ES-I3 (cell line): ENCODE measurements around the gene CNIH3.

Experiments used
- H3K36me3 ChIP-seq: 2 replicates; pipeline ENCODE4 v1.6.1; 2013; ENCODE audit warnings: mild to moderate bottlenecking, low read length, control low read depth, moderate library complexity; ENCODE audit not compliant: insufficient read depth
- H3K4me1 ChIP-seq: 2 replicates; pipeline ENCODE4 v1.6.1; 2013; ENCODE audit warnings: mild to moderate bottlenecking, control low read depth, low read length; ENCODE audit not compliant: insufficient read depth
- H3K9ac ChIP-seq: 2 replicates; pipeline ENCODE4 v1.6.1; 2013; ENCODE audit warnings: low read depth, mild to moderate bottlenecking, low read length, moderate library complexity
- H3K9me3 ChIP-seq: 2 replicates; pipeline ENCODE4 v1.6.1; 2013; ENCODE audit warnings: mild to moderate bottlenecking, low read length, moderate library complexity; ENCODE audit not compliant: control insufficient read depth, insufficient read depth

The CNIH3 gene

GRCh38 chr1:224718470-224719053 is 102.4 kb downstream of the CNIH3 start:
- no peak overlapping the region for H3K9ac ChIP-seq
- no peaks in the 10 kb centered on the region for H3K4me1 ChIP-seq
- H3K9me3 ChIP-seq: no peaks in the 10 kb centered on the region
- H3K36me3 ChIP-seq: no peaks in the 10 kb centered on the region

GRCh38 chr1:224719716-224720115 is 103.6 kb downstream of the CNIH3 start:
- H3K4me1 ChIP-seq: no peaks in the 10 kb centered on the region
- H3K9ac ChIP-seq: no peak overlapping the region
- H3K9me3 ChIP-seq: no peaks in the 10 kb centered on the region
- H3K36me3 ChIP-seq: no peaks in the 10 kb centered on the region

- Histone ChIP-seq H3K9me3 (no peaks in the 10 kb centered on the region), H3K36me3 (no peaks in the 10 kb centered on the region), H3K9ac (no peak overlapping the region), H3K4me1 (no peaks in the 10 kb centered on the region)
Measured at GRCh38 chr1:224720216-224720615, 104.1 kb downstream of the CNIH3 start.

GRCh38 chr1:224721000-224721399 is 104.9 kb downstream of the CNIH3 start:
- no peaks in the 10 kb centered on the region for H3K9me3 ChIP-seq
- no peak overlapping the region for H3K9ac ChIP-seq
- no peaks in the 10 kb centered on the region for H3K4me1 ChIP-seq
- H3K36me3 ChIP-seq: no peaks in the 10 kb centered on the region

- Histone ChIP-seq H3K9ac (no peak overlapping the region), H3K4me1 (no peaks in the 10 kb centered on the region; the same call in 1 of the 2 replicates), H3K9me3 (no peaks in the 10 kb centered on the region), H3K36me3 (no peaks in the 10 kb centered on the region)
Measured at GRCh38 chr1:224722838-224723237, 106.7 kb downstream of the CNIH3 start.

- Histone ChIP-seq H3K36me3 (no peaks in the 10 kb centered on the region), H3K9me3 (no peaks in the 10 kb centered on the region), H3K4me1 (no peaks in the 10 kb centered on the region; the same call in 1 of the 2 replicates), H3K9ac (no peak overlapping the region)
Measured at GRCh38 chr1:224724566-224724965, 108.4 kb downstream of the CNIH3 start.

- Histone ChIP-seq H3K4me1 (no peaks in the 10 kb centered on the region; the same call in 1 of the 2 replicates), H3K9me3 (no peaks in the 10 kb centered on the region), H3K36me3 (no peaks in the 10 kb centered on the region), H3K9ac (no peak overlapping the region)
Measured at GRCh38 chr1:224726441-224727182, 110.5 kb downstream of the CNIH3 start.

- no peaks in the 10 kb centered on the region for H3K36me3 ChIP-seq
- peaks cover 5% of the 10 kb centered on the region for H3K4me1 ChIP-seq
- H3K9ac ChIP-seq: no peak overlapping the region
- no peaks in the 10 kb centered on the region for H3K9me3 ChIP-seq
Measured at GRCh38 chr1:224727351-224728289, 111.5 kb downstream of the CNIH3 start.

- Histone ChIP-seq H3K9ac (no peak overlapping the region), H3K36me3 (no peaks in the 10 kb centered on the region), H3K9me3 (no peaks in the 10 kb centered on the region), H3K4me1 (peaks cover 12% of the 10 kb centered on the region)
Measured at GRCh38 chr1:224730540-224730939, 114.4 kb downstream of the CNIH3 start.

- H3K4me1 ChIP-seq: peaks cover 12% of the 10 kb centered on the region
- H3K36me3 ChIP-seq: no peaks in the 10 kb centered on the region
- H3K9me3 ChIP-seq: no peaks in the 10 kb centered on the region
- no peak overlapping the region for H3K9ac ChIP-seq
Measured at GRCh38 chr1:224730965-224731364, 114.8 kb downstream of the CNIH3 start.

GRCh38 chr1:224731633-224732032 is 115.5 kb downstream of the CNIH3 start:
- H3K9ac ChIP-seq: no peak overlapping the region
- H3K9me3 ChIP-seq: no peaks in the 10 kb centered on the region
- H3K4me1 ChIP-seq: peaks cover 17% of the 10 kb centered on the region
- H3K36me3 ChIP-seq: no peaks in the 10 kb centered on the region

- peaks cover 23% of the 10 kb centered on the region for H3K4me1 ChIP-seq
- H3K9ac ChIP-seq: no peak overlapping the region
- no peaks in the 10 kb centered on the region for H3K9me3 ChIP-seq
- no peaks in the 10 kb centered on the region for H3K36me3 ChIP-seq
Measured at GRCh38 chr1:224732377-224733026, 116.4 kb downstream of the CNIH3 start.

- no peaks in the 10 kb centered on the region for H3K9me3 ChIP-seq
- no peak overlapping the region for H3K9ac ChIP-seq
- no peaks in the 10 kb centered on the region for H3K36me3 ChIP-seq
- peaks cover 30% of the 10 kb centered on the region for H3K4me1 ChIP-seq
Measured at GRCh38 chr1:224733027-224733911, 117.2 kb downstream of the CNIH3 start.
